GM12873 (cell line): Measurements from ENCODE around the gene CDH20.

Source experiments
- TF ChIP-seq, protein P1 (sequence below): IDR thresholded peaks from 2 replicates; pipeline ENCODE4 v1.5.1; 2012; ENCODE audit warnings: low read depth, mild to moderate bottlenecking, moderate library complexity, low read length, control low read depth; ENCODE audit not compliant: insufficient read depth; ENCODE audit errors: missing control alignments

The CDH20 gene

DNA sequence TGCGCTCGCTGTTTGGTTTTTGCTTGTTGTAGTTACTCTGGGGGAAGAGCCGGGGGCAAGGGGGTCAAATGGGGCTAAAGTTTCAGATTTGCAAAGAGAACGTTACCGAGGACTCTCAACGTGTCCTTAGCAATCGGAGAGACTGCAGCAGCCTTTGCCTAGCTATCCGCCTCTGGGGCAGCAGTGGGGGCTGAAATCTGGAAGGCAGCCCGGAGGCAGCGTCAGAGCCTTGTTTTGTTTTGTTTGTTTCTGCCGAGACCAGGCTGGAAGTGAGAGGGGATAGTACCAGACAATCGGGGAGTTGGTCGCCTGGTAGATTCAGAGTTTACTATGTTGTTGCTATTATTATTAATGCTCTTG lies 1.2 kb downstream of the CDH20 start:
- TF ChIP-seq, protein P1, sequence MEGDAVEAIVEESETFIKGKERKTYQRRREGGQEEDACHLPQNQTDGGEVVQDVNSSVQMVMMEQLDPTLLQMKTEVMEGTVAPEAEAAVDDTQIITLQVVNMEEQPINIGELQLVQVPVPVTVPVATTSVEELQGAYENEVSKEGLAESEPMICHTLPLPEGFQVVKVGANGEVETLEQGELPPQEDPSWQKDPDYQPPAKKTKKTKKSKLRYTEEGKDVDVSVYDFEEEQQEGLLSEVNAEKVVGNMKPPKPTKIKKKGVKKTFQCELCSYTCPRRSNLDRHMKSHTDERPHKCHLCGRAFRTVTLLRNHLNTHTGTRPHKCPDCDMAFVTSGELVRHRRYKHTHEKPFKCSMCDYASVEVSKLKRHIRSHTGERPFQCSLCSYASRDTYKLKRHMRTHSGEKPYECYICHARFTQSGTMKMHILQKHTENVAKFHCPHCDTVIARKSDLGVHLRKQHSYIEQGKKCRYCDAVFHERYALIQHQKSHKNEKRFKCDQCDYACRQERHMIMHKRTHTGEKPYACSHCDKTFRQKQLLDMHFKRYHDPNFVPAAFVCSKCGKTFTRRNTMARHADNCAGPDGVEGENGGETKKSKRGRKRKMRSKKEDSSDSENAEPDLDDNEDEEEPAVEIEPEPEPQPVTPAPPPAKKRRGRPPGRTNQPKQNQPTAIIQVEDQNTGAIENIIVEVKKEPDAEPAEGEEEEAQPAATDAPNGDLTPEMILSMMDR = no peak

DNA sequence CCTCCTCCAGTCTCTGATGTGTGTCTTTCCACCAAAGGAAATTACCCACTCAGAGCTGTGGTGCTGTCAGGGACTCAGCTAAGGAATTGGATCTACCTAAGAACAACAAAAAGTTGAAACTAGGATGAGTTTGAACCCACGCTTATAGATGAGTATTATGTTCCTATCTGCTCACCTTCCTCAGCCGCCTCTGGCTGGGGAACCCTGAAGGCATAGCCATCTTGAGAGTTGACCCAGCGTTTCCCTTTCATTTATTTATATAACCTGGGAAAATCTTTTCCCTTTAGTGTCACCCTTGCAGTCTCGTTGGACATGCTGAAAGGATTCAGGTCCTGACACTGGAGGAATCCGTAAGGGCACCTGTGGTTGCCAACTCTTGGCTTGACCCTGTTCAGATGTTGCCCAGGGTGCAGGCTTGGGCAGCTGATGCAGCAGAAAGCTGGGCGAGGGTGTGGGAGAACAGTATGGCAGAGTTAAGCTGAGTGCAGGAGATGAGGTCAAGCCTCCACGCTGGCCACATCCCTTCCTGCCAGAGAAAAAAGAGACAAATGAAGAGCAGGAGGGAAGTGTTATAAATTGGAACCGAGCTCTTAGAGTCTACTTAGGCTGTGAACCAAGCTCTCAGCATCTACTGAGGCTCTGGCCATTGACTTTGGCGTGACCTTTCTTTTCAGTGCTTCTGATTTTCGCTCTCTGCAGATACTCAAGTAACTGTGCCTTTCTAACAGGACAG lies 1.9 kb downstream of the CDH20 start:
- TF ChIP-seq, protein P1 = no peak

DNA sequence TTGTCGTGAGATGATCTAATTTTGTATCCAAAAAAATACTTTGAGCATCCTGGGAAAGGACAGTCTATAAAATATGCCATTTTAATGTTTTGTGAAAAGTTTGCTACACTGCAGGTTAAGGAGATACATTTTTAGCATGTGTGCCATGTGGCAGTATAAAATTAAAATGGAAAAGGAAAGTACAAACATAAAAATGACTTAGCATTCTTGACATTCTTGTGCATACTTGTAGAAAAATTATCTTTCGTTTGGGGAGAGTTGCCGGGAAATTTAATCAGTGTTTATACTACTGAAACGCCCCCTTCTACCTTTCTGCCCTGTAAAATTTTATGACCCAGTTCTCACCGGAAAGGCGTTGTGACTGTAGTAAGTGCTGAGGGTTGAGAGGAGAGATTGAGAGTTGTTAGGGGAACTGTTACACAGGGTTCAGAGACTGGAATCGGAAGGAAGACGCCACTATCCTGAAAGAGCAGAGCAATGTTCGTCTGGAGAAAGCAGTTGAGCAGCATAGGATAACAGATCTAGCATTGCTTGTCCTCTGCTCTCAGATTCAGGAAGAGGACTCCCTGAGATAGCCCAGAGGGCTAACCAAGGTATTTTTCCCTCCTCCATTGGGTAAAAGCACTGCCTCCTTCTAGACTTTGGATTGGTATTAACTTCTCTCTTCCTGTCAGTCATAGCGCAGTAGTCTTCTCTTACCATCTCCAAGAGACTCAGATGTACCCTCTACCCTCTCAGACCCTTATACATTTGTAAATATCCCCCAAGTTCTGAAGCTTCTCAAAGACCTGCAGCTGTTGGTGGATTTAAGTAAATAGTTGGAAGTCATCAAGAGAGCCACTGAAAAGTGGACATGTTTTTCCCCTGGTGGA lies 2.7 kb downstream of the CDH20 start:
- TF ChIP-seq, protein P1 = no peak

DNA sequence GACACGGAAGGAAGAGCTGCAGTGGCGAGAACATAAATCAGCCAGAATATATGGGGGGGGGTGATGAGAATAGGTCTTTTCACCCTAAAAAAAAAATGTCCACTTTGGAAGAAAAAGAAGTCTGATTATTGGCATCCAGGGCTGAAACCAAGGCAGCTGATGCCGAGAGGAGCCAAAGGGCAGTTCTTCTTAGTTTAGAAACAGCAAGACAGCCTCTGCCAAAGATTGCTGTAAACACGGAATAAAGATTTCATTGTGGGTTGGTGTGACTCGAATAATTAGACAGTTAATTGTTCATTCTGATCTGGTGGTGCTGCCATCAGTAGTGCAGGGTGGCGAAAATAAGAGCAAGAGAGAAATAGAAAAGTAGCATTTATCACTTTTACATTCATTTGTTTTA lies 3.5 kb downstream of the CDH20 start:
- TF ChIP-seq, protein P1 = no peak

DNA sequence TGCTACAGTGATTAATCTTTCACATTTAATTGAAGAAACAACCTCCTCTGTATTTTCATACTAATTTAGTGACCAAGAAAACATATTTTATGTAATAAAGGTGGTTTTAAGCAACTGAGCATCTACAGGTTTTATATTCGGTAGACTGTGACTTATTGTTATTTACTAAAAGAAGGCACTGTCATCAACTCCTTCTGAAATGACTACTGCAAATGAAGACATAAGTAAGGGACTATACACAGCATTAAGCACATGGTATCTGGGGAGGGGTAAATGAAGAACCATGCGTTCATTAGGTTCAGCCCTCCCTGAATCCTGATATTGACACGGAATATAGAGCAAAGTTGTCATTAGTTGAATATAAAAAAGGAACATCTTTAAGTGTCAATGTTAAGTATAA lies 4.3 kb downstream of the CDH20 start:
- TF ChIP-seq, protein P1 = no peak

DNA sequence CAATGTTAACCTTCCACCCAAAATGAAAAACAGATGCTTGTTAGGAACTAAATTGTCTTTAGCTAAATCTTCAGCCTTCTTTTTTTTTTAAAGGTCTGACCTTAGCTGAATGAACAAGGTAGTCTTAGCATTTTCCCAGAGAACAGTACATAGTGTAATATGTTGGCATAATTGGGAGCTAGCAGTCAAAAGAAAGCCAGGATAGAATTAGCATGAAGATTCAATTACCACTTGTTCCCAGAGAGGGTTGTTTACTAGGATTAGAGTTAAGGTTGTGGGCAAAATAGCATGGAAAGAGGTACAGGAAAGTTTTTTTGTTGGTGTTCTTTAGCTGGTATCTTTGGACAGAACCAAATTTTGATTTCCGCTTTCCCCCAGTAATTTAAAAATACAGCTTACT lies 6.9 kb downstream of the CDH20 start:
- TF ChIP-seq, protein P1 = no peak

DNA sequence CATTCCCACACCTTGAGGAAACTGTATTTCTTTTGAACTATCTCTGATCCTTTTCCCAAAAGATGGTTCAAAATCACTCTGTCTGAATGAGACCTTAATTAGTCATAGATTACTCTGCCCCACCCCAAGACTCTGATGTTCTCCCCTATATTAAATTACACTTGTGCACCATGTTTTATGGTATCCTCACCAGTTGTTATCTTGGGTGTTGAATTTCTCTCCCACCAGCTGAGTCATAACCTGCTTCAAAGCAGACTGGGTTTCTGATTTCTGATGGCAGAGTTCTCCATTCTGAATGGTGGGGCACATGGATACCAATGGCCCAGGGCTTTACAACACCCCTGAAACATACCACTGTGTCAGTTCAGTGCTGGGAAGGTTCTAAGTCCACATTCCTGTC lies 15.0 kb downstream of the CDH20 start:
- TF ChIP-seq, protein P1 = no peak
